Adrenal gland (tissue), 5 donors: ENCODE measurements around the gene CEP112.

Experiments
- POLR2A ChIP-seq, 2 donors: fragments of 450-650 bp; IDR thresholded peaks; one replicate each; pipeline ENCODE4 v1.6.1; 2017; ENCODE audit warnings: antibody characterized with exemption in 2 of 2, mild to moderate bottlenecking in 2 of 2, moderate library complexity in 1 of 2
- TF ChIP-seq, protein P1 (sequence below), 6 experiments: fragments of 450-650 bp in 4 of 6; fragments of 200-600 bp in 2 of 6; sonication (generic) in 1 of 6; IDR thresholded peaks; 1 replicate in 5 of 6; 2 replicates in 1 of 6; pipeline versions ENCODE4 v1.5.1 to v1.8.0; 2016 to 2021; ENCODE audit warnings: antibody characterized with exemption in 6 of 6, mild to moderate bottlenecking in 2 of 6, moderate library complexity in 1 of 6
- donor health status: DM: no; HTN: no; CAD: no.

DNA sequence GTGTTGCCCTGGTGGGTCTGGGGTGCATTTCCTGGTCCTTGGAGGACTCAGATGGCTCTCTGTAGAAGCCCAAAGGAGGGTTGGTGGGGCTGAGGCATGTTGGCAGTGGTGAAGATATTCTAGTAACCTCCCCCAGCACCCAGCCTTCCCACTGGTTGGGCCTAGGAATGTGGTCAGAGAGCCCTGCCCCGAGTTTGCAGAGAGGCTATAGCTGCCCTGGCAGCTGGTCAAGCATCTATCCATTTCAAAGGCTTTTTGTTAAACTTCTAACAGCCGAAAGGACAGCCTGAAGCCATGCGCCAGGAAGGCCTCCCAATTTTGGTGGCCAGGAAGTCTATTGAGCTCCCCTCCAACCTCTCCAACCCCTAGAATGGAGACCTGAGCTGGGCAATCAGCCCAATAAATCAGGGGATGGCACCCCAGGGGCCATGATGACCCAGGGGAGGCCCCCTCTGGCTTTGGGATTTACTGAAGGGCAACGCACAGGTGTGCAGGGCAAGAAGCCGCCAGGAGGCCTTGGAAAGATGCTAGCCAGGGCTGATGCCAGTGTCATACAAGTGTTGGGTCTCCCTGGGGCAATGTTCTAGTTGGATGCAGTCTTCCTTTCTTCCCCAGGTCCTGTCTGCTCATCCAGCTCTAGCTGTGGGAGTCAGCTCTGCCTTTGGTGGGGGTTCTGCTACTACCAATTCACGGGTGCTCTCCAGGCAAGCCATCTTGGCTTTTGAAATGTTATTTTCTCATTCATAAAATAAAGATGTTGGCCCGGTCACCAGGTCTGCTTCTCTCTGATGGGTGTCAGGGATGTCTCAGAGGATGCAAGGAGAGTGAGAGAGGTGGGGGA, 599.6 kb downstream of the CEP112 start:
- TF ChIP-seq, protein P1, sequence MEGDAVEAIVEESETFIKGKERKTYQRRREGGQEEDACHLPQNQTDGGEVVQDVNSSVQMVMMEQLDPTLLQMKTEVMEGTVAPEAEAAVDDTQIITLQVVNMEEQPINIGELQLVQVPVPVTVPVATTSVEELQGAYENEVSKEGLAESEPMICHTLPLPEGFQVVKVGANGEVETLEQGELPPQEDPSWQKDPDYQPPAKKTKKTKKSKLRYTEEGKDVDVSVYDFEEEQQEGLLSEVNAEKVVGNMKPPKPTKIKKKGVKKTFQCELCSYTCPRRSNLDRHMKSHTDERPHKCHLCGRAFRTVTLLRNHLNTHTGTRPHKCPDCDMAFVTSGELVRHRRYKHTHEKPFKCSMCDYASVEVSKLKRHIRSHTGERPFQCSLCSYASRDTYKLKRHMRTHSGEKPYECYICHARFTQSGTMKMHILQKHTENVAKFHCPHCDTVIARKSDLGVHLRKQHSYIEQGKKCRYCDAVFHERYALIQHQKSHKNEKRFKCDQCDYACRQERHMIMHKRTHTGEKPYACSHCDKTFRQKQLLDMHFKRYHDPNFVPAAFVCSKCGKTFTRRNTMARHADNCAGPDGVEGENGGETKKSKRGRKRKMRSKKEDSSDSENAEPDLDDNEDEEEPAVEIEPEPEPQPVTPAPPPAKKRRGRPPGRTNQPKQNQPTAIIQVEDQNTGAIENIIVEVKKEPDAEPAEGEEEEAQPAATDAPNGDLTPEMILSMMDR (IDR thresholded peaks at IDR 0.05) = no peak
- TF ChIP-seq POLR2A (IDR thresholded peaks at IDR 0.05) = no peak
